ENCODE measurements around the gene TSR3.

- TF ChIP-seq PBX3 (IDR thresholded peaks at IDR 0.05), result no peak
- TF ChIP-seq EZH2phosphoT487 (IDR thresholded peaks at IDR 0.05; ENCODE audit: borderline replicate concordance, low read depth), result no peak
- no peak for TF ChIP-seq CTCF (IDR thresholded peaks at IDR 0.05)
- no peak for TF ChIP-seq FOXM1 (IDR thresholded peaks at IDR 0.05; ENCODE audit: low read depth)
- no peak for TF ChIP-seq POLR2AphosphoS5 (IDR thresholded peaks at IDR 0.05; ENCODE audit: low read depth, low read length)
Observed at GRCh38 chr16:1322407-1322806, 29.3 kb downstream of the TSR3 start.

All from SK-N-SH (cell line).